Mesodermal cell (in vitro differentiated cells): ENCODE results near the gene SLC12A2.

Source experiments
- H3K27ac ChIP-seq: 2 replicates; pipeline ENCODE4 v1.7.0; 2013; ENCODE audit warnings: mild to moderate bottlenecking, low read depth, low read length, moderate library complexity; ENCODE audit not compliant: severe bottlenecking
- H3K36me3 ChIP-seq: 2 replicates; pipeline ENCODE4 v1.7.1; 2013; ENCODE audit warnings: mild to moderate bottlenecking, low read length, moderate library complexity; ENCODE audit not compliant: control insufficient read depth, insufficient read depth
- H3K4me1 ChIP-seq: one replicate; pipeline ENCODE4 v1.7.1; 2013; ENCODE audit warnings: mild to moderate bottlenecking, low read length; ENCODE audit not compliant: insufficient read depth, control insufficient read depth, poor library complexity, severe bottlenecking
- H3K4me3 ChIP-seq: 2 replicates; pipeline ENCODE4 v1.7.0; 2013; ENCODE audit warnings: low read length, control low read depth, mild to moderate bottlenecking; ENCODE audit not compliant: insufficient read depth, poor library complexity, severe bottlenecking; ENCODE audit errors: extremely low read depth
- H3K9me3 ChIP-seq: 2 replicates; pipeline ENCODE4 v1.7.1; 2013; ENCODE audit warnings: mild to moderate bottlenecking, low read length, moderate library complexity; ENCODE audit not compliant: control insufficient read depth
- WGBS, 2 experiments: methylation state at CpG; one replicate each; pipeline ENCODE4 v1.1.5; 2013; ENCODE audit warnings: missing lambda C conversion rate in 2 of 2; ENCODE audit not compliant: insufficient coverage in 2 of 2; 5-methylcytosine and 5-hydroxymethylcytosine counted together

SLC12A2 gene

GRCh38 chr5:128074953-128075352, 8.6 kb upstream of the SLC12A2 start:
- H3K4me3 ChIP-seq: no peak overlapping the region
- H3K36me3 ChIP-seq: no peaks in the 10 kb centered on the region
- no peaks in the 10 kb centered on the region for H3K4me1 ChIP-seq
- no peak overlapping the region for H3K27ac ChIP-seq
- H3K9me3 ChIP-seq: no peaks in the 10 kb centered on the region

DNA sequence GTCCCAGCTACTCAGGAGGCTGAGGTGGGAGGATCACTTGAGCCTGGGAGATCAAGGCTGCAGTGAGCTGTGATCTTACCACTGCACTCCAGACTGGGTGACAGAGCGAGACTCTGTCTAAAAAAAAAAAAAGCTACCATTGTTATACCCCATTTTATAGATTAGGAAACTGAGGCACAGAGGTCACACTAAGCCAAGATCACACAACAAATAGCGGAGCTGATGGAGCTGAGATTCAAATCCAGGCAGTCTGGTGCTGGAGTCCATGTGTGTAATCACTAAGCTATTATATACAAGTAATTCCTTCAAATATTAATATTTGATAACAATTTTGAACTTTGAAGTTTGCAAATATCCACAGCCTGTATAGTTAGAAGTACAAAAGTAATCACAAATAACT, 6.0 kb upstream of the SLC12A2 start:
- H3K4me1 ChIP-seq: no peaks in the 10 kb centered on the region
- no peaks in the 10 kb centered on the region for H3K36me3 ChIP-seq
- H3K4me3 ChIP-seq: no peak overlapping the region
- H3K27ac ChIP-seq: no peak overlapping the region
- no peaks in the 10 kb centered on the region for H3K9me3 ChIP-seq
- WGBS, 2 experiments: no CpG with 5 or more reads among the region's 2 CpGs

DNA sequence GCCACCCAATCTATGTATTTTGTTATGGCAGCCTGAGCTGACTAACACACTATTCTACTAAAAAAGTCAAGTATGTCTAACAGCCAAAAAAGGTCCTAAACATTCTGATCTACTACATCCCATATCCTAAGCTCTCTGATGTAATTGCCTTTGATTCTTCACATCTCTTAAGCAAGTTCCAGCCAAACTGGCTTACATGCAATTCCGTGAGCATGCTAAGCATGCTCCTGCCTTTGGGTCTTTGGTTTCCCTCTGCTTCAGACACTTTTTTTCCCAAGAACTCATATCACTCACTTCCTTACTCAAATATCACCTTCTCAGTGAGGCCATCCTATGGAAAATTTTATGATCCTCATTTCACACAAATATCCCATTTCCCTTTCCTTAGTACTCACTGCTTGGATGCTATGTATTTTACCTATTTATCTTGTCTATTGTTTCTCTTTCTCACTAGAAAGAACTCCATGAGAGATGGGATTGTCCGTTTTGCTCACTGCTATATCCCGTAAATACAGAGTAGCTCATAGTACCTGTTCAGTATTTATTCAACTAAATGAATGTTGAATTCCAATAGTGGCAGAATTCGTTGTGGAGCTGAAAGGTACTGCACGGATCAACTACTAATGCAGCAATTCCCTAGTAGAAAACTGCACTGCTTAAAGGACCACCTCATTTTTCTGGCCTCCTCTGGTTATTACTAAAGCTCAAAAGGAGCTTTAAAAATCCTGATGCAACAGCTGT, 2.3 kb upstream of the SLC12A2 start:
- H3K36me3 ChIP-seq: no peaks in the 10 kb centered on the region

DNA sequence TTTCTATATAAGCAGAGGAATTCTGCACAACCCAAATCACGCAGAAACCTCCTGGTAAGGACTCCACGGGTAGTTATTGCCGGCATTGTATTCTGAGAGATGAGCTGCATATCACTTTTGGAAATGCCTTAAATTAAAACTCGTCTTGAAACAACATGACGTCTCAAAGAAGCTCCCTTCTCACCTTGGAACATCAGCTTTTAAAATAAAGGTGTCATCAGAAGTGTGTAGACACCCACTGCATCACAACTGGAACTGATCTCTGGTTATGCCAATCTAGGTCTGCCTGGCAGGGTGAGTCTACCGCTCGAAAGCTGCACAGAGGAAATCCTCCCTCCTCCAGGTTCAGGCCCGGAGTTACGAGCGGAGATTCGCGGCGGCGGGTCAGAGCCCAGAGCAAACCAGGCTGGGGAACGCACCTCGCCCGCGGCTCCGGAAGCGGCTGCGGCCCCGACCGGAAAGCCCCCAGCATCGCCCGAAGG, 974 bp upstream of the SLC12A2 start:
- WGBS, 2 experiments: 2 to 9% methylated on average over 20 to 25 of the region's 25 CpGs
- Histone ChIP-seq H3K4me3 (peak overlapping the region; percentile 69), H3K27ac (peak overlapping the region; percentile 80), H3K9me3 (no peaks in the 10 kb centered on the region), H3K4me1 (no peaks in the 10 kb centered on the region), H3K36me3 (no peaks in the 10 kb centered on the region)

More for the DNA sequence above, 2.3 kb upstream of the SLC12A2 start:
- Histone ChIP-seq H3K4me3 (no peak overlapping the region), H3K27ac (no peak overlapping the region), H3K4me1 (no peaks in the 10 kb centered on the region), H3K9me3 (no peaks in the 10 kb centered on the region)
- 93 to 96% methylated on average over 3 of the region's 5 CpGs for WGBS, 2 experiments

GRCh38 chr5:128083811-128084227, 253 bp downstream of the SLC12A2 start:
- Histone ChIP-seq H3K9me3 (no peaks in the 10 kb centered on the region), H3K27ac (peak overlapping the region; percentile 80), H3K4me1 (no peaks in the 10 kb centered on the region), H3K36me3 (no peaks in the 10 kb centered on the region), H3K4me3 (peak overlapping the region; percentile 69)
- WGBS, 2 experiments: 0% methylated on average over 37 to 43 of the region's 53 CpGs

GRCh38 chr5:128084228-128085167, 932 bp downstream of the SLC12A2 start:
- Histone ChIP-seq H3K4me1 (no peaks in the 10 kb centered on the region), H3K27ac (no peak overlapping the region), H3K4me3 (peak overlapping the region; percentile 69), H3K36me3 (no peaks in the 10 kb centered on the region), H3K9me3 (no peaks in the 10 kb centered on the region)
- 2 to 3% methylated on average over 61 to 64 of the region's 71 CpGs for WGBS, 2 experiments

GRCh38 chr5:128085413-128085812, 1.8 kb downstream of the SLC12A2 start:
- peak overlapping the region; percentile 69 for H3K4me3 ChIP-seq
- WGBS, 2 experiments: 85 to 89% methylated on average over 3 of the region's 4 CpGs

GRCh38 chr5:128091579-128091978, 8.0 kb downstream of the SLC12A2 start:
- no peaks in the 10 kb centered on the region for H3K9me3 ChIP-seq
- H3K27ac ChIP-seq: no peak overlapping the region
- no peak overlapping the region for H3K4me3 ChIP-seq
- peaks cover 7% of the 10 kb centered on the region for H3K4me1 ChIP-seq
- H3K36me3 ChIP-seq: peaks cover 4% of the 10 kb centered on the region

More at GRCh38 chr5:128085413-128085812, 1.8 kb downstream of the SLC12A2 start:
- Histone ChIP-seq H3K9me3 (no peaks in the 10 kb centered on the region), H3K27ac (no peak overlapping the region), H3K4me1 (no peaks in the 10 kb centered on the region), H3K36me3 (no peaks in the 10 kb centered on the region)

DNA sequence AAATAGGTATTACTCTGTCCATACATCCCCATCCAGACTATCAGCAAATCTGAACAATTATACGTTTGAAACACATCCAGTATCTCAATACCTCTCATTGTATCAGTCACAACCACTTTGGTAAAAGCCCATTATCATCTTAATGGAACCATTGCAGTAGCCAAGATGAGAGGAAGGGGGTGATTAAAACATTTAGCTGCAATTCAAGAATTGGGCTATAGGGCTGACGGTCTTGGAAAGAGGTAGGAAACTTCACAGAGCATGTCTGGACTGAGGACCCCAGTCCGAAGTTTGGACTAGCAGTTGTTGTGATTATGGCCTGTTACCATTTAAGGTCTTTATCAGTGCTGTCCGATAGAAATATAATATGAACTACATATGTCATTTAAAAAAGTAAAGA, 8.6 kb downstream of the SLC12A2 start:
- Histone ChIP-seq H3K36me3 (peaks cover 4% of the 10 kb centered on the region), H3K27ac (no peak overlapping the region), H3K4me3 (no peak overlapping the region), H3K9me3 (no peaks in the 10 kb centered on the region), H3K4me1 (peaks cover 7% of the 10 kb centered on the region)
- WGBS, 2 experiments: 84 to 96% methylated on average over 2 to 3 of the region's 4 CpGs

- Histone ChIP-seq H3K36me3 (peaks cover 4% of the 10 kb centered on the region), H3K4me1 (peaks cover 7% of the 10 kb centered on the region), H3K9me3 (peaks cover under 1% of the 10 kb centered on the region), H3K4me3 (no peak overlapping the region), H3K27ac (no peak overlapping the region)
- 90 to 96% methylated on average over 4 of the region's 4 CpGs for WGBS, 2 experiments
Measured at GRCh38 chr5:128093368-128093767, 9.8 kb downstream of the SLC12A2 start.
